ENCODE measurements around the gene ATP5F1A. TPM values are rescaled to one million over a fixed set of nuclear protein-coding genes. Genes with fewer than 3 reads are reported as not detected.

ATP5F1A gene
- total RNA-seq, result 429 and 441 TPM in 2 replicates

DNA sequence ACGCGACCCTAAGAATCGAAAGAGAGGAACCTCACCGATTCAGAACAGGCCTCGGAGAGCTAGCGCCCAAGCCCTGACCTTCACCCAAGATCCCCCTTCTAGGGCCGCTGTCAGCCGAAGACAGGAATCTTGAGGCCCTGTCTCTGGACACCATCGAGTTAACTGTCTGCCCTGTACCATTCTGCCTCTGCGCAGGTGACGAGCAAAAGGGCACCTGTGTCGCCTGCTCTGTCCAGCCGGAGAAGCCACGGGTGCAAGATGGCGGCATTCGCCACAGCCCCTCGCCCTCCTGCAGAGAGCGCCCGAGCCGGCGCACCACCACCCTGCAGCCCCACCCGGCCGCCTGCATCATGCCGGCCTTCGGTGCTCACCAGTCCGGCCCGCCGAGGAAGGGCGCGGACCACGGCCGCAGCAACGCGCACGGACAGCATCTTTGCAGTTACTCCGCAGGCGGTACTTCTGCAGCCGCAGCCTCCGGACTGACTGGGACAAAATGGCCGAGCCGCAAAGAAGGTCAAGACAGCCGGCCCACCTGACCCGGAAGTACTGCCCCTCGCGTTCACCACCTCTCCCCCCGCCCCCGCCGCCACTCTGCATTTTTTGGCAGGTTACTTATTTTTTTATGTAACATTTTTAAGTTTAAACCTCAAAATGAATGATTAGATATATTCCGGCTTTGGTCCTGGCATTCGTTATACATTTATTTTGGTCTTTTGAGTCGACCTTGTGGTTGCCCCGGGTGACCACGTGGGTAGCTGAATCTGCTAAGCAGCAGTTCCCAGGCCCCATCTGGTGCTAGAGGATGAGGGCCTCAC lies at the start of gene ATP5F1A:
ATP5F1A (minus strand) TSS at position 496 of the 815 bp plus-strand sequence; CDS start at position 431, 65 bp downstream.

DNA sequence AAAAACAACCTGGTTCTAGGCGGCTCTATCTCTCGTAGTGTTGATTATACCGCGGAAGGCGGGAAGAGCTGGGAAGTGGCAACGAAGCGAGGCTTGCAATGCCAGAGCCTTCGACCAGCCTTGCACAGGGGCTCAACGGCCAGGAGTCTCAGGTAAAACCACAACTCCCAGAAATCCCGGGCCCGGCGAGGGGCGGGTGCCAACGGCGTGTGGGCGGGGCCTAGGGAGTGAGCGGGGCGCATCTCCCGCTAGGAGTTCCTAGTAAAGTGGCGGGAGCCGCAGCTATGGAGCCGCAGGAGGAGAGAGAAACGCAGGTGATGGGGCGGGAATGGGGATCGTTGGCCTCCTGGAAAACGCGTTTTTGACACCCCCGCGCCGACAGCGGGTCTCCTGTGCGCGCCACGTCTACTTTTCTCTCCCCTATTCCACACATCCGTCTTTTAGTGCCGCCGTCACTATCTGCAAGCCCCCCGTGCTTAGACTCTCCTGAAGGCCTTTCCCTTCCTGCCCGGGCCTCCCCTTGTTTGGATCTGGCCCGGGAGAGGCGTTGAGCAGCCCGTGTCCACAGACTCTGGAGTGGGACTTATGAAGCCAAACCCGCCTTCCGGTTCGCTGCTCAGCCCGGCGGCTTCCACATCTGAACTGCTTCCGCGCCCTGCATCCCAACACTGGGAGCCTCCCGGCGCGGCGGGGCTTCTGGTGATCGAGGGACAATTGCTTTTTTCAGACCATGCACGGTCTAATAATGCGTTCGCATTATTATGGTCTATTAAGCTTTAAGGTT lies 6.2 kb upstream of the ATP5F1A start, which contains the start of gene HAUS1:
HAUS1 (plus strand) TSS at position 258 of the 784 bp plus-strand sequence; CDS start at position 285, 27 bp downstream.

DNA sequence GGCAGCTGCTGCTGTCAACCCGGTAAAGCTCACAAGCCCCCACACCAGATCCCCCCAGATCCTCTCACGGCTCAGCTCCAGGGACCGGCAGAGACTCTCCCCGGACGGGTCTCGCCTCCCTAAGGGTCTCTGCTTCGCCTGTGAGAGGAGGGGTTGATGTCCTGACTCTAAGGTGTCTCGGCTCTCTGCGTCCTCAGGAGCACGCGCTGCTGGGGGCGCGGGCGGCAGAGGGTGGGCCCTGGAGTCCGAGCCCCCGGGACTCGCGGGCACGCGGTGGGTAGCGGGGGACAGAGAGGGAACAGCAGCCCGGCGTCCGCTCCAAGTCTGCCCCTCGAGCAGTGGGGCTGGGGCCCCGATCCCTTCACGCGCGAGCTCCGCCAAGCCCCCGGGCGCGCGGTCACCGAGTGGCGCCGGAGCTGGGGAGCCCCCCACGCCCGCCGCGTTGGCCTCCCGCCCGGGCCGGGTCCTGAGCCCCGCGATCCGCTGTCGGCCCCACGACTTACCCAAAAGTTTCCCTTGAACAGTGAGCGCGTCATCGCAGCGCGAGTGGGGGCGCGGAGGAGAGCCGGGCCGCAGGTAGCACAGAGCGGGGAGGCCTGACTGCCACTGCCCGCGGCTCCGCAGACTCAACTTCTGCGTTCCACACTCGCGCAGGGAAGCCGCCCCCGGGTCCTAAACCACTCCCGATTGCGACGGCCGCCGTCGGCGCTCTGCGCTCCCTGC lies 26.3 kb downstream of the ATP5F1A start, which contains the start of gene PSTPIP2:
PSTPIP2 (minus strand) TSS at position 608 of the 723 bp plus-strand sequence; CDS start at position 536, 72 bp downstream.

Other genes starting within 250 kb of the ATP5F1A start
- gene EPG5, start 131.0 kb downstream of the ATP5F1A start, total RNA-seq, result 18.3 and 22.1 TPM in 2 replicates
- 3.9 and 4.9 TPM in 2 replicates for gene PSTPIP2, start 26.0 kb downstream of the ATP5F1A start, total RNA-seq
- 37.9 and 81.2 TPM in 2 replicates for gene HAUS1, start 6.1 kb upstream of the ATP5F1A start, total RNA-seq